GM21825 (cell line): ENCODE data around the gene MRPS21.
"Not testable (repeated sequence)": the region's sequence is repeated elsewhere in the genome, so short reads cannot be mapped to it uniquely, and the experiment has no call there.

Source experiments
- ATAC-seq: cut with Tn5 transposase; IDR thresholded peaks from one replicate; pipeline ENCODE4 v1.9.1; 2021; ENCODE audit warnings: mild to moderate bottlenecking, moderate library complexity; ENCODE audit not compliant: unreplicated experiment

The MRPS21 gene

GRCh38 chr1:150281221-150281757 is 12.4 kb upstream of the MRPS21 start:
- no peak for ATAC-seq

- ATAC-seq = peak; percentile 63
Measured at GRCh38 chr1:150281758-150282557, 11.7 kb upstream of the MRPS21 start, which contains the start of gene CIART. Gene CIART, plus strand, starts transcription at chr1:150282554. Its CDS starts 714 bp downstream, at chr1:150283268.

GRCh38 chr1:150282558-150282958 is 11.1 kb upstream of the MRPS21 start:
- ATAC-seq = no peak

GRCh38 chr1:150283260-150283659 is 10.4 kb upstream of the MRPS21 start:
- ATAC-seq = no peak

- no peak for ATAC-seq
Measured at GRCh38 chr1:150288382-150288781, 5.3 kb upstream of the MRPS21 start.

- no peak for ATAC-seq
Measured at GRCh38 chr1:150288822-150289221, 4.8 kb upstream of the MRPS21 start.

GRCh38 chr1:150295476-150295875 is 1.8 kb downstream of the MRPS21 start:
- no peak for ATAC-seq

- ATAC-seq = no peak
Measured at GRCh38 chr1:150299716-150300115, 6.1 kb downstream of the MRPS21 start.

GRCh38 chr1:150302338-150302737 is 8.7 kb downstream of the MRPS21 start:
- ATAC-seq = no peak

GRCh38 chr1:150302902-150303301 is 9.2 kb downstream of the MRPS21 start:
- no peak for ATAC-seq

- not testable (repeated sequence) for ATAC-seq
Measured at GRCh38 chr1:150308585-150308984, 14.9 kb downstream of the MRPS21 start.

- ATAC-seq = no peak
Measured at GRCh38 chr1:150309758-150310508, 16.3 kb downstream of the MRPS21 start.

- no peak for ATAC-seq
Measured at GRCh38 chr1:150311762-150312161, 18.1 kb downstream of the MRPS21 start.

GRCh38 chr1:150314691-150315090 is 21.0 kb downstream of the MRPS21 start:
- ATAC-seq = not testable (repeated sequence)

- ATAC-seq = no peak
Measured at GRCh38 chr1:150320667-150320978, 27.0 kb downstream of the MRPS21 start.

- no peak for ATAC-seq
Measured at GRCh38 chr1:150321826-150322166, 28.1 kb downstream of the MRPS21 start.

GRCh38 chr1:150322310-150322709 is 28.6 kb downstream of the MRPS21 start:
- no peak for ATAC-seq

GRCh38 chr1:150332651-150333290 is 39.1 kb downstream of the MRPS21 start:
- ATAC-seq = no peak

GRCh38 chr1:150346316-150346715 is 52.7 kb downstream of the MRPS21 start:
- no peak for ATAC-seq

GRCh38 chr1:150352866-150353265 is 59.2 kb downstream of the MRPS21 start:
- ATAC-seq = no peak
